Large intestine (tissue), 3 donors: ENCODE results near the gene FAM120A. TPM values are rescaled to one million over a fixed set of nuclear protein-coding genes. Genes with fewer than 3 reads are reported as not detected.
A peak's percentile ranks its signal among the peaks of the same experiment; 100 is the strongest.

Source experiments
- DNase-seq, 2 donors: peaks; one replicate each; pipeline versions ENCODE4 v3.0.0 to v3.0.0-alpha.2; 2013
- H3K27ac ChIP-seq: one replicate; pipeline ENCODE4 v1.5.1; 2013; ENCODE audit warnings: low read length
- H3K27me3 ChIP-seq: 2 replicates; pipeline ENCODE4 v1.6.1; 2013; ENCODE audit warnings: low read length; ENCODE audit not compliant: control insufficient read depth, insufficient read depth
- H3K36me3 ChIP-seq: 2 replicates; pipeline ENCODE4 v1.6.1; 2013; ENCODE audit warnings: low read length; ENCODE audit not compliant: control insufficient read depth, insufficient read depth
- H3K4me1 ChIP-seq: one replicate; pipeline ENCODE4 v1.6.1; 2013; ENCODE audit warnings: low read length; ENCODE audit not compliant: control insufficient read depth, insufficient read depth
- H3K4me3 ChIP-seq: one replicate; pipeline ENCODE4 v1.5.1; 2013; ENCODE audit warnings: low read length
- H3K9me3 ChIP-seq: one replicate; pipeline ENCODE4 v1.6.1; 2013; ENCODE audit warnings: mild to moderate bottlenecking, low read depth, low read length, moderate library complexity; ENCODE audit not compliant: control insufficient read depth
- WGBS: methylation state at CpG from one replicate; pipeline ENCODE4 v1.1.5; 2013; ENCODE audit warnings: low lambda C conversion rate; ENCODE audit not compliant: insufficient coverage; 5-methylcytosine and 5-hydroxymethylcytosine counted together
- polyA plus RNA-seq: library from polyadenylated mRNA; unstranded; fragments of 120-200 nt; gene quantifications from one replicate; pipeline ENCODE4 v1.2.1, GENCODE V29; 2013

The FAM120A gene
- polyA plus RNA-seq, 1 donor, result 80.8 TPM

DNA sequence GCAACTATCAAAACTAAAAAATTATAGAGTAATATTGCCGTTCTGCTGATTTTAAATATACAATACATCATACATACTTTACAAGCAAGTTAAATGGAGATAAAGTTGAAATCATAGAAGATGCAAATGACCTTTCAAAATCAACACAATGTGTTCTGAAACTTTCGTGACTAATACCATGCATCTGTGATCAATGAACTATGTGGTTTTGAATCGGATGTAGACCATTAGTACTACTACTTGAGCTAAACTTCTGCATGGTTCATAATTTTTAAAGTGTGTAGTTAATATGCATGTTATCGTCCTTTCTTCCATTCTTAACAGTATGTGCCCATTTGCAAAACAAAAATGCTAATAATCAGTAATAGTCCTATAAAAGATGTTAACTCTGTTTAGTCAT is 113.6 kb downstream of the FAM120A start:
- WGBS, result 86% methylated on average over 1 of the region's 4 CpGs
- no peak overlapping the region for H3K27ac ChIP-seq
- no peaks in the 10 kb centered on the region for H3K9me3 ChIP-seq
- peaks cover 39% of the 10 kb centered on the region for H3K36me3 ChIP-seq
- no peak for DNase-seq
- peaks cover 9% of the 10 kb centered on the region for H3K4me1 ChIP-seq
- H3K4me3 ChIP-seq, result no peak overlapping the region
- no peaks in the 10 kb centered on the region for H3K27me3 ChIP-seq

DNA sequence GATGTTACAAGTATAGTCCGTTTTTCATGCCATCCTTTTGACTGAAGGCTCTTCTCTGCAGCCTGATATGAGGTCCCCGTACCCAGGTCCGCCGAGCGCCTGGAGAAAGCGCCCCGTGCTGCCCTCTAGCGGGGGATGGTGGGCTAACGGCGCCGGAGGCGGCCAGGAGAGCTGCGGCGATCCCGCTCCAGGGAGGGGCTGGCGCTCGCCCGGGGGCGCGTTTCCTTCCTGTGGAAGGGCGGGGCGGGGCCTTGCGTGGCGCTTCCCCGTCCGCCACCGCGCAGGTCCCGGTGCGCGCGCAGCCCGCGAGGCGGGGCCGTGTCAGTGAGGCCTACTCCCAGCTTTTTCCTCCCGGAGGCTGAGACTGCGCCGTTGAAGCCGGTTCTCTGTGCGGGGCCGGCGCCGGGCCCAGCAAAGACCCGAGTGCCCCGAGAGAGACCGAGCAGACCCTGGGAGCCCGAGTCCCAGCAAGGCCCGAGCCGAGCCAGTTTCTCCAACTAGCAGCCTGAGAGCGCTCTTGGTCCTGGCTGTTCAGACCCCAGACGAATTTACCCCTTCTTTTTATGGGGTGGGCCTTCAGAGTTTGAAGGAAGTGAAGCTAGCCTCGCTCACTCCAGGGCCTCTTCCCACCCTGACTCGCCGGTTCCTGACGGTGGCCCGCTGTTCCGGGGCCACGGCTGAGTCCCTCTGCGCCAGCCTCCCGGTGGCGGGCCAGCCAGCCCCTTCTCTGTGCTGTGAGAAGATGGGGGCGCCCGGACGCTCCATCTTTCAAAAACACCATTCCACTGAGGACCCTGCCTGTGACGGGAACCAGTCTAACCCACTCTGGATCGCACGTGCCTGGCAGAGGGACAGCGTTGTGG is 115.2 kb downstream of the FAM120A start:
- WGBS, result no CpG with 5 or more reads among the region's 69 CpGs
- H3K4me3 ChIP-seq, result peak overlapping the region; percentile 55

DNA sequence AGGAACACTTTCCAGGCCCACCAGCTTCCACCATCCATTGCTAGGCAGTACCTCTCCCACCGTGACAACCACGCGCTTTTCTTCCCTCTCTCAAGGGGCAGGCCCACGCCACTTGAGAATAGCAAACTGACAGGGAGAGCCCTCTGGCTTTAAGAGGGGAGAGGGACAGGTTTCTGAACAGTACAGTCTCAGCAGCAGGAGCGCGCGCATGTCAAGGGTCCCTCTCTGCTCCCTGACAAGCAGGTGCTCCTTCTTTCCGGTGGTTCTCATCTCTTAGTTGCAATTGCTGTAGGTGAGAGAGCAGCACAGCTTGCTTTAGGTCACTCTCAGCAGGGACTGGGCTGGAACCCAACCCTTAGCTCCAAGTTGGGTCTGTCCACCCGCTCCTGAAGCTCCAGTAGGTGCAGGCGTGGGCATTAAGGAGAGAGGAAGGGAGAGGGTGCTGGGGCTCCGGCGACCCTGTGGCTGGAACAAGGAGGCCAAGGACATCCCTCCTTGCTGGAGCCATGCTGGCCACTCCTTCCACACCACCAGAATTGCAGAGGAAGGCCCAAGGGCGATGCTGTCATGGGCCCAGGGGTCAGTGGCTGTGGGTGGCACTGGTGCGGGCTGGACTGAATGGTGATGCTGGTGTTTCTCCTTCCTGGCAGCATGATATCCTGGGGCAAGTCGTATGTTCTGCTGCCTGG is 115.9 kb downstream of the FAM120A start:
- Histone ChIP-seq H3K9me3 (no peaks in the 10 kb centered on the region), H3K27ac (peak overlapping the region; percentile 92), H3K27me3 (no peaks in the 10 kb centered on the region), H3K36me3 (peaks cover 21% of the 10 kb centered on the region), H3K4me1 (peaks cover 9% of the 10 kb centered on the region), H3K4me3 (peak overlapping the region; percentile 55)
- DNase-seq, result no peak
- no CpG with 5 or more reads among the region's 15 CpGs for WGBS

More for the DNA sequence above, 115.2 kb downstream of the FAM120A start:
- H3K27ac ChIP-seq, result peak overlapping the region; percentile 92
- no peaks in the 10 kb centered on the region for H3K9me3 ChIP-seq
- peaks cover 29% of the 10 kb centered on the region for H3K36me3 ChIP-seq
- peaks cover 9% of the 10 kb centered on the region for H3K4me1 ChIP-seq
- no peaks in the 10 kb centered on the region for H3K27me3 ChIP-seq
- DNase-seq, result peak; percentile 98

DNA sequence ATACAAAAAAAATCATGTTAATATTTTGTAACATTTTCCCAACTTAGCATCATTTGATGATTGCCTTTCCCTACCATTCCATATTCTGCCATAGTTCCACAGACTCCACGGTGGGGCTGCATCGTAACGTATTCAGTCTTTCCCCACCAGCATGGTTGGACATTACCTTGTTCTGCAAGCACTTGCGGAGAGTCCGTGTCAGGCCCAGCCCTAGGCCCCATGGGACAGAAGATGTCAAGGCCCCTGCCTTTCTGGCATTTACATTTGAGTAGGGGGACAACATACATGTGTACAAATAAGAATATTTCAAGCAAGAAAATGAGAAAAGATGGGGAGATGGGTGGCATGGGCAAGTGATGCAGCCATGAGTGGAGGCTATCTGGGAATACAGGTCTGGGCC is 116.7 kb downstream of the FAM120A start:
- peaks cover 9% of the 10 kb centered on the region for H3K4me1 ChIP-seq
- no peak overlapping the region for H3K27ac ChIP-seq
- no CpG with 5 or more reads among the region's 5 CpGs for WGBS
- peaks cover 14% of the 10 kb centered on the region for H3K36me3 ChIP-seq
- DNase-seq, result no peak
- no peaks in the 10 kb centered on the region for H3K9me3 ChIP-seq
- no peak overlapping the region for H3K4me3 ChIP-seq
- no peaks in the 10 kb centered on the region for H3K27me3 ChIP-seq

DNA sequence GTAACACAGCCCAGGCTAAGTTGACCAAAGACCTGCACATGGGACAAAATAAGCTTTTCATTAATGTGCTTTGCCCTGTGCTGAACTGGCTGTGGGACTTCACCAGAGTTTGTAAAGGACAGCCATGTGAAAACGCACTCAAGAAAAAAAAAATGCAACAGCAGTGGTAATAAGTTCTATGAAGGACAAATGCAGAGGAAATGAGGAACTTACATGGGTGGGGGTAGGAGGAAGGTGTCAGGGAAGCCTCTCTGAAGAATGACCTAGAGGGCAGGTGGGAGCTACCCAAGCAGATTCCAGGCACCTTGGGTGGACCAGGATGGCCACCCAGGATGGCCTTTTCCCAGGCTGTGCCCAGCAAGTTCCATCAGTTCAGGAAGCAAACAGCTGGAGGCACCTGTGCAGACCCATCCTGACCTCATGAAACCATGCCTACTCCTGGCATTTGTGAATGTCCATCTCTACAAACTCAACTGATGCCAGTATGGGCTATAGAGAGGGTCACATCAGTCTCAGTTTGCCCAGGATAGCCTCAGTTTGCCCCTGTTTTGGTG is 118.2 kb downstream of the FAM120A start:
- no peaks in the 10 kb centered on the region for H3K27me3 ChIP-seq
- no CpG with 5 or more reads among the region's 1 CpG for WGBS
- H3K4me3 ChIP-seq, result no peak overlapping the region

DNA sequence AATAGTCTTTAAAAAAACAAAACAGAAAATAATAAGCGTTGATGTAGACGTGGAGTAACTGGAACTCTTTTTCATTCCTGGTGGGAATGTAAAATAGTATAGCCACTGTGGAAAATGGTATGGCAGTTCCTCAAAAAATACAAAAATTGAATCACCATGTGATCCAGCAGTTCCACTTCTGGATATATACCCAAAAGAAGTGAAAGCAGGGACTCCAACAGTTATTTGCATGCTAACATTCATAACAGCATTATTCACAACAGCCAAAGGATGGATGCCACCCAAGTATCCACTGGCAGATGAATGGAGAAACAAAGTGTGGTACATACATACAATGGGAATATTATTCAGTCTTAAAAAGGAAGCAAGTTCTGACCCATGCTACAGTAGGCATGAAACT is 120.7 kb downstream of the FAM120A start:
- Histone ChIP-seq H3K27ac (no peak overlapping the region), H3K4me1 (peaks cover 16% of the 10 kb centered on the region), H3K36me3 (no peaks in the 10 kb centered on the region), H3K4me3 (no peak overlapping the region), H3K27me3 (no peaks in the 10 kb centered on the region), H3K9me3 (no peaks in the 10 kb centered on the region)
- no CpG with 5 or more reads among the region's 2 CpGs for WGBS
- no peak for DNase-seq

More for the DNA sequence above, 118.2 kb downstream of the FAM120A start:
- Histone ChIP-seq H3K4me1 (peaks cover 11% of the 10 kb centered on the region), H3K9me3 (no peaks in the 10 kb centered on the region), H3K27ac (no peak overlapping the region), H3K36me3 (no peaks in the 10 kb centered on the region)
- DNase-seq, result no peak

DNA sequence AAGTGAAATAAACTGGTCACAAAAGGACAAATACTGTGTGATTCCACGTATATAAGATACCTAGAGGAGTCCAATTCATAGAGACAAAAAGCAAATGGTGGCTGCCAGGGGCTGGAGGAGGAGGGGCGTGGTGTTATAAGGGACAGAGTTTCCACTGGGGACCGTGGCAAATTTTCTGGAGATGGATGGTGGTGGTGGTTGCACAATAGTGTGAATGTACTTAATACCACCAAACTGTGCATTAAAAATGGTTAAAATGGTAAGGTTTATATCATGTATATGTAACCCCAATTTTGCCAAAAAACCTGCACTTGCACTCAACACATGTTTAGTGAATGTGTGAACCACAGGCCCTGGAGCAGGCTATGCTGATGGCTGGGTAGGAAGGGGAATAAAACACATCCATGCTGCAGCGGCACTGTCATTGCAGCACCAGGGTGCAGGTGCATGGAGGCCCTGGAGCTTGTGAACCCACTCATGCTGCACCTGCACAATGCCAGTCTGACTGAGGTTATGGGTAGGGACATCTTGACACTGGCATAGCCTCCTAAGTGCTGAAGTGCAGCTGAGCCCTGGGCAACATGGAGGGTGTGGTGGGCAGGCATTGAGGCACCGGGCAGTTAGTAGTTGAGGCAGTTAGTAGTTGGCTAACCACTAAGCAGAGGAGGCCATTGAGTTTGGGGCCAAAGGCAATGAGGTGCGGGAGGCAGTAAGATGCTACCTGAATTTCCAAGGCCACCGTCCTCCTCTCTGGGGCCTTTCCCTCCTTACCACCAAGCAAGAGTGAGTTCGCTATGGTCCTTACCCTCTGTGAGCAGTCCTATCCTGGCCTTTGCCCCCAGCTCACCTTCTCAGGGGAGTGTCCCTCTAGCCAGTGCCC is 121.4 kb downstream of the FAM120A start:
- peaks cover 15% of the 10 kb centered on the region for H3K4me1 ChIP-seq
- H3K27ac ChIP-seq, result no peak overlapping the region
- no peak overlapping the region for H3K4me3 ChIP-seq
- no peak for DNase-seq
- H3K9me3 ChIP-seq, result no peaks in the 10 kb centered on the region
- no peaks in the 10 kb centered on the region for H3K36me3 ChIP-seq
- no peaks in the 10 kb centered on the region for H3K27me3 ChIP-seq
- 80% methylated on average over 1 of the region's 8 CpGs for WGBS

DNA sequence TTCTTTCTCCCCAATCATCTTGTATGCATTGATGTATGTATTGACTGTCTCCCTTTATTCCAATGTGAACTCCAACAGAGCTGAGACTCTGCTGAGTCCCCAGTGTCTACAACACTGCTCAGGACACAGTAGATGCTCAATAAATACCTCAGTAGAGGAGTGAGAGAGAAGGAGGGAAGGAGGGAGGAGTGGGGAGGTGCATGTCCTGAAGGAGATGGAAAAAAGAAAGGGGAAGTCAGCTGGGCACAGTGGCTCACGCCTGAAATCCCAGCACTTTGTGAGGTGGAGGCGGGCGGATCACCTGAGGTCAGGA is 122.0 kb downstream of the FAM120A start:
- WGBS, result no CpG with 5 or more reads among the region's 3 CpGs
- H3K27me3 ChIP-seq, result no peaks in the 10 kb centered on the region
- no peak overlapping the region for H3K27ac ChIP-seq
- no peak for DNase-seq
- H3K4me3 ChIP-seq, result no peak overlapping the region
- H3K9me3 ChIP-seq, result no peaks in the 10 kb centered on the region
- no peaks in the 10 kb centered on the region for H3K36me3 ChIP-seq
- H3K4me1 ChIP-seq, result peaks cover 18% of the 10 kb centered on the region

DNA sequence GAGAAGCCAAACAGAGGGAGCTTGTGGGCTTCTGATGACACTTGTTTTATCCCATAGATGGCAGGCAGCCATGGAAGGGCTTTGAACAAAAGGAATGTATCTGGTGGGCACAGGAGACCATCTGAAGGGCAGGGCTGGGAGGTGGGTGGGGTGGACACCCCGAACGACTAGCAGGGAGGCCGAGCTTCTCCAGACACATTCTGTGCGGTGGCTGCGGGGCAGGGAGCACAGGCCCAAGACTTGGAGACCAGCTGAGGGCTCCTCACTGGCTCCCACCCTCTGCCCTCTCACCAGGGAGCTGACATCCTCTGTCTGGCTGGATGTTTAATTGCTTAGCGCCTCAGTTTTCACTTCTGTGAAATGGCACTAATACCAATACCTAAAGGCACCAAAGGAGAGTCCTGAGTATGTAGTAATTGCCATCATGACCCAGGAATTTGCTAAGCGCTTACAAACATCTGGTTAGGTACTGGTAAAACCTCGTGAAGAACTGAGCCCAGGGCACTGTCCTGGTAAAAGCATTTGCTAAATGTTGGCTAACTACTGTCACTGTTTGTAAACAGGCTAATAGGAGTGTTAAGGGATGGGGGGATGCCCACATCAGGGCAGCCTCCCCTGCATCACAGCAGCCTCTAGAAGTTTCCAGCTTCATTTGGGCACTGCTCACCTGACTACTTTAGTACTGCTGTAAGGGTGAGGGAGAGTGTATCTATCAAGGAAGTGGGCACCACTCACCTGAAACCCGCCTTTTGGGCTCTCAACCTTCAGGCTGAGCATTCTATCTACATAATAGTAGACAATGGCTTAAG is 122.8 kb downstream of the FAM120A start:
- WGBS, result no CpG with 5 or more reads among the region's 9 CpGs

More for the DNA sequence above, 122.8 kb downstream of the FAM120A start:
- Histone ChIP-seq H3K9me3 (no peaks in the 10 kb centered on the region), H3K4me3 (no peak overlapping the region), H3K27ac (no peak overlapping the region), H3K27me3 (no peaks in the 10 kb centered on the region), H3K36me3 (no peaks in the 10 kb centered on the region), H3K4me1 (peaks cover 18% of the 10 kb centered on the region)
- no peak for DNase-seq
